ENCODE measurements around the gene IRAK2.

Gene IRAK2

GRCh38 chr3:10288575-10288960, 123.8 kb downstream of the IRAK2 start:
- Mint-ChIP-seq H3K36me3 (ENCODE audit: low read depth) (peaks cover 69% of the 10 kb centered on the region), H3K4me1 (ENCODE audit: low read depth) (peaks cover 50% of the 10 kb centered on the region), H3K27ac (no peak overlapping the region), H3K27me3 (no peaks in the 10 kb centered on the region), H3K9me3 (no peaks in the 10 kb centered on the region), H3K4me3 (no peak overlapping the region)
- intact Hi-C loops (cut with micrococcal nuclease), result no loop called here

- H3K36me3 Mint-ChIP-seq (ENCODE audit: low read depth), result peaks cover 66% of the 10 kb centered on the region
Observed at GRCh38 chr3:10289077-10289476, 124.4 kb downstream of the IRAK2 start.

GRCh38 chr3:10289787-10290355, 125.2 kb downstream of the IRAK2 start:
- Mint-ChIP-seq H3K4me3 (no peak overlapping the region), H3K36me3 (ENCODE audit: low read depth) (peaks cover 64% of the 10 kb centered on the region), H3K27me3 (no peaks in the 10 kb centered on the region), H3K27ac (no peak overlapping the region), H3K9me3 (no peaks in the 10 kb centered on the region), H3K4me1 (ENCODE audit: low read depth) (peaks cover 49% of the 10 kb centered on the region)
- intact Hi-C loops (cut with micrococcal nuclease), result no loop called here

More at GRCh38 chr3:10289077-10289476, 124.4 kb downstream of the IRAK2 start:
- Mint-ChIP-seq H3K27ac (no peak overlapping the region), H3K9me3 (no peaks in the 10 kb centered on the region), H3K4me3 (no peak overlapping the region), H3K4me1 (ENCODE audit: low read depth) (peaks cover 52% of the 10 kb centered on the region), H3K27me3 (no peaks in the 10 kb centered on the region)
- intact Hi-C loops (cut with micrococcal nuclease), result no loop called here

- no peaks in the 10 kb centered on the region for H3K27me3 Mint-ChIP-seq
- H3K4me3 Mint-ChIP-seq, result no peak overlapping the region
- no peaks in the 10 kb centered on the region for H3K9me3 Mint-ChIP-seq
- H3K36me3 Mint-ChIP-seq (ENCODE audit: low read depth), result peaks cover 64% of the 10 kb centered on the region
- peak overlapping the region; percentile 76 for H3K27ac Mint-ChIP-seq
- peaks cover 42% of the 10 kb centered on the region for H3K4me1 Mint-ChIP-seq (ENCODE audit: low read depth)
- intact Hi-C loops (cut with micrococcal nuclease), result no loop called here
Observed at GRCh38 chr3:10290481-10291176, 125.9 kb downstream of the IRAK2 start.

- Mint-ChIP-seq H3K36me3 (ENCODE audit: low read depth) (peaks cover 67% of the 10 kb centered on the region), H3K4me3 (no peak overlapping the region), H3K4me1 (ENCODE audit: low read depth) (peaks cover 41% of the 10 kb centered on the region), H3K27me3 (no peaks in the 10 kb centered on the region), H3K27ac (peak overlapping the region; percentile 76), H3K9me3 (no peaks in the 10 kb centered on the region)
- intact Hi-C loops (cut with micrococcal nuclease), result no loop called here
Observed at GRCh38 chr3:10291641-10292040, 126.9 kb downstream of the IRAK2 start.

GRCh38 chr3:10292505-10293419, 128.0 kb downstream of the IRAK2 start, which contains the start of gene GHRL:
TSS of gene GHRL (minus strand) at chr3:10292947. CDS start at chr3:10290180, 2,767 bp downstream.
- Mint-ChIP-seq H3K9me3 (no peaks in the 10 kb centered on the region), H3K36me3 (ENCODE audit: low read depth) (peaks cover 64% of the 10 kb centered on the region), H3K27ac (peak within 1 kb of the TSS; percentile 76), H3K27me3 (no peaks in the 10 kb centered on the region), H3K4me1 (ENCODE audit: low read depth) (peaks cover 34% of the 10 kb centered on the region), H3K4me3 (peak within 1 kb of the TSS; percentile 35)
- intact Hi-C loops (cut with micrococcal nuclease), result no loop called here
